ENCODE results near the gene ASCL3.
A peak's percentile ranks its signal among the peaks of the same experiment; 100 is the strongest.
"Not testable (repeated sequence)": the region's sequence is repeated elsewhere in the genome, so short reads cannot be mapped to it uniquely, and the experiment has no call there.

The ASCL3 gene

GRCh38 chr11:8964324-8965320, 21.8 kb upstream of the ASCL3 start, which contains the start of gene TMEM9B:
Gene TMEM9B (minus strand): TSS chr11:8964442. CDS start chr11:8964313, 129 bp downstream.
- H3K9me3 Mint-ChIP-seq: no peaks in the 10 kb centered on the region
- H3K4me3 Mint-ChIP-seq: peak within 1 kb of the TSS; percentile 96
- H3K36me3 Mint-ChIP-seq (ENCODE audit: low read depth): no peaks in the 10 kb centered on the region
- peak within 1 kb of the TSS; percentile 91 for H3K27ac Mint-ChIP-seq
- no peaks in the 10 kb centered on the region for H3K27me3 Mint-ChIP-seq
- peaks cover 35% of the 10 kb centered on the region for H3K4me1 Mint-ChIP-seq
- peak; percentile 90 for ATAC-seq
- DNase-seq: peak; percentile 89

GRCh38 chr11:8963569-8964323, 20.9 kb upstream of the ASCL3 start:
- peak; percentile 79 for DNase-seq

GRCh38 chr11:8962841-8963240, 20.0 kb upstream of the ASCL3 start:
- ATAC-seq (no peak), DNase-seq (no peak)
- no peaks in the 10 kb centered on the region for H3K36me3 Mint-ChIP-seq (ENCODE audit: low read depth)
- H3K27me3 Mint-ChIP-seq: no peaks in the 10 kb centered on the region
- H3K27ac Mint-ChIP-seq: peak overlapping the region; percentile 90
- peaks cover 41% of the 10 kb centered on the region for H3K4me1 Mint-ChIP-seq
- peak overlapping the region; percentile 96 for H3K4me3 Mint-ChIP-seq
- no peaks in the 10 kb centered on the region for H3K9me3 Mint-ChIP-seq

More at GRCh38 chr11:8963569-8964323, 20.9 kb upstream of the ASCL3 start:
- no peaks in the 10 kb centered on the region for H3K36me3 Mint-ChIP-seq (ENCODE audit: low read depth)
- no peaks in the 10 kb centered on the region for H3K9me3 Mint-ChIP-seq
- peak; percentile 75 for ATAC-seq
- H3K4me3 Mint-ChIP-seq: peak overlapping the region; percentile 96
- no peaks in the 10 kb centered on the region for H3K27me3 Mint-ChIP-seq
- peak overlapping the region; percentile 90 for H3K27ac Mint-ChIP-seq
- peaks cover 41% of the 10 kb centered on the region for H3K4me1 Mint-ChIP-seq

- peaks cover under 1% of the 10 kb centered on the region for H3K36me3 Mint-ChIP-seq (ENCODE audit: low read depth)
- H3K27ac Mint-ChIP-seq: no peak overlapping the region
- H3K4me3 Mint-ChIP-seq: no peak overlapping the region
- DNase-seq (no peak), ATAC-seq (no peak)
- no peaks in the 10 kb centered on the region for H3K27me3 Mint-ChIP-seq
- no peaks in the 10 kb centered on the region for H3K9me3 Mint-ChIP-seq
- peaks cover 50% of the 10 kb centered on the region for H3K4me1 Mint-ChIP-seq
Measured at GRCh38 chr11:8961401-8961800, 18.6 kb upstream of the ASCL3 start.

- ATAC-seq (no peak), DNase-seq (peak; percentile 16)
- Mint-ChIP-seq H3K27ac (no peak overlapping the region), H3K36me3 (ENCODE audit: low read depth) (peaks cover 7% of the 10 kb centered on the region), H3K4me3 (no peak overlapping the region), H3K4me1 (peaks cover 40% of the 10 kb centered on the region), H3K9me3 (no peaks in the 10 kb centered on the region), H3K27me3 (no peaks in the 10 kb centered on the region)
Measured at GRCh38 chr11:8959546-8960166, 16.8 kb upstream of the ASCL3 start.

- peaks cover 16% of the 10 kb centered on the region for H3K36me3 Mint-ChIP-seq (ENCODE audit: low read depth)
- no peaks in the 10 kb centered on the region for H3K27me3 Mint-ChIP-seq
- DNase-seq (no peak), ATAC-seq (peak; percentile 61)
- H3K27ac Mint-ChIP-seq: no peak overlapping the region
- peaks cover 25% of the 10 kb centered on the region for H3K4me1 Mint-ChIP-seq
- H3K9me3 Mint-ChIP-seq: no peaks in the 10 kb centered on the region
- H3K4me3 Mint-ChIP-seq: no peak overlapping the region
Measured at GRCh38 chr11:8956860-8957259, 14.0 kb upstream of the ASCL3 start.

GRCh38 chr11:8948886-8949285, 6.1 kb upstream of the ASCL3 start:
- no peaks in the 10 kb centered on the region for H3K4me1 Mint-ChIP-seq
- no peak for ATAC-seq
- H3K27ac Mint-ChIP-seq: no peak overlapping the region
- no peak for DNase-seq
- H3K36me3 Mint-ChIP-seq (ENCODE audit: low read depth): peaks cover 24% of the 10 kb centered on the region
- H3K9me3 Mint-ChIP-seq: no peaks in the 10 kb centered on the region
- no peak overlapping the region for H3K4me3 Mint-ChIP-seq
- H3K27me3 Mint-ChIP-seq: no peaks in the 10 kb centered on the region

GRCh38 chr11:8947230-8947943, 4.6 kb upstream of the ASCL3 start:
- peaks cover 19% of the 10 kb centered on the region for H3K36me3 Mint-ChIP-seq (ENCODE audit: low read depth)
- H3K27me3 Mint-ChIP-seq: no peaks in the 10 kb centered on the region
- DNase-seq (no peak), ATAC-seq (no peak)
- no peak overlapping the region for H3K4me3 Mint-ChIP-seq
- no peak overlapping the region for H3K27ac Mint-ChIP-seq
- no peaks in the 10 kb centered on the region for H3K4me1 Mint-ChIP-seq
- H3K9me3 Mint-ChIP-seq: no peaks in the 10 kb centered on the region

GRCh38 chr11:8941341-8942103, 1.3 kb downstream of the ASCL3 start:
- Mint-ChIP-seq H3K4me3 (no peak overlapping the region), H3K4me1 (no peaks in the 10 kb centered on the region), H3K27ac (no peak overlapping the region), H3K9me3 (no peaks in the 10 kb centered on the region), H3K27me3 (no peaks in the 10 kb centered on the region), H3K36me3 (ENCODE audit: low read depth) (no peaks in the 10 kb centered on the region)
- ATAC-seq (no peak), DNase-seq (no peak)

GRCh38 chr11:8937659-8938058, 5.2 kb downstream of the ASCL3 start:
- Mint-ChIP-seq H3K4me3 (no peak overlapping the region), H3K27ac (no peak overlapping the region), H3K4me1 (no peaks in the 10 kb centered on the region), H3K36me3 (ENCODE audit: low read depth) (no peaks in the 10 kb centered on the region), H3K27me3 (no peaks in the 10 kb centered on the region), H3K9me3 (no peaks in the 10 kb centered on the region)
- no peak for ATAC-seq
- no peak for DNase-seq

- no peak for ATAC-seq
- Mint-ChIP-seq H3K9me3 (no peaks in the 10 kb centered on the region), H3K27ac (no peak overlapping the region), H3K4me3 (no peak overlapping the region), H3K27me3 (no peaks in the 10 kb centered on the region), H3K4me1 (no peaks in the 10 kb centered on the region), H3K36me3 (ENCODE audit: low read depth) (no peaks in the 10 kb centered on the region)
- no peak for DNase-seq
Measured at GRCh38 chr11:8937159-8937558, 5.7 kb downstream of the ASCL3 start.

GRCh38 chr11:8935789-8936188, 7.0 kb downstream of the ASCL3 start:
- not testable (repeated sequence) for ATAC-seq; DNase-seq; H3K4me1 Mint-ChIP-seq; H3K27me3 Mint-ChIP-seq; H3K9me3 Mint-ChIP-seq; H3K27ac Mint-ChIP-seq; H3K4me3 Mint-ChIP-seq; H3K36me3 Mint-ChIP-seq (ENCODE audit: low read depth)

GRCh38 chr11:8934742-8935488, 7.9 kb downstream of the ASCL3 start:
- ATAC-seq (no peak), DNase-seq (no peak)
- Mint-ChIP-seq H3K9me3 (no peaks in the 10 kb centered on the region), H3K27ac (no peak overlapping the region), H3K4me1 (no peaks in the 10 kb centered on the region), H3K36me3 (ENCODE audit: low read depth) (no peaks in the 10 kb centered on the region), H3K4me3 (no peak overlapping the region), H3K27me3 (no peaks in the 10 kb centered on the region)
